ENCODE data around the gene GTPBP6.
"Not testable (repeated sequence)": the region's sequence is repeated elsewhere in the genome, so short reads cannot be mapped to it uniquely, and the experiment has no call there.

The GTPBP6 gene

DNA sequence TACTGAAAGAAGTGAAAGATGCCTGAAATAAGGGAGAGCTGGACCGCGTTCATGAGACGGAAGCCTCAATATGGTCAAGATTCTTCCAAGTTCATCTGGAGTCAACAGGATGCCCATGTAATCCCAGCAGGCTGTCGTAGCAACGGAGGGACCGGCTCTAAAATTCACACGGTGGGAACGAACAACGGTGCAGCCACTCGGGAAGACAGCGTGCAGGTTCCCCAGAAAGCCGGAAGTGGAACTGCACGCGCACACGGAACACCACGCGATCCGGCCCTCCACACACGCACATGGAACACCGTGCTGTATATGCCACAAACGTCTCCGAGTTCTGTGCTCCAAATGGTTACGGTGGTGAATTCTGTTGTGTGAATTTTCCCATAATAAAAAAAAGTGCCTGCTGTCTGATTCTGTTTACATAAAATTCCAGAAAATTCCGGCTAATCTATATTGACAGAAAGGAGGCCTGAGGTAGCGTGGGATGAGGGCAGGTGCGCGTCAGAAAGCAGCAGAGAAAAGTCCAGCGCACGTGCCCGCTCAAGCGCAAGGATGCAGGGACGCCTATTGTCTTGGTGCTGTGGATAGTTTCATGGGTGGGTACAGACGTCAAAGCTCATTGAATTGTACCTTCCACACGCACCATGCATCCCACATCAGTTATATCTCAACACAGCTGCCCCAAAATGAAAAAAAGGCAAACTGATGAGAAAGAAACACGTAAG is 36.9 kb upstream of the GTPBP6 start:
- Mint-ChIP-seq H3K27ac (no peak overlapping the region), H3K4me1 (peaks cover 4% of the 10 kb centered on the region), H3K9me3 (peaks cover 3% of the 10 kb centered on the region), H3K4me3 (no peak overlapping the region), H3K27me3 (no peaks in the 10 kb centered on the region), H3K36me3 (peaks cover 65% of the 10 kb centered on the region)
- no peak for ATAC-seq

DNA sequence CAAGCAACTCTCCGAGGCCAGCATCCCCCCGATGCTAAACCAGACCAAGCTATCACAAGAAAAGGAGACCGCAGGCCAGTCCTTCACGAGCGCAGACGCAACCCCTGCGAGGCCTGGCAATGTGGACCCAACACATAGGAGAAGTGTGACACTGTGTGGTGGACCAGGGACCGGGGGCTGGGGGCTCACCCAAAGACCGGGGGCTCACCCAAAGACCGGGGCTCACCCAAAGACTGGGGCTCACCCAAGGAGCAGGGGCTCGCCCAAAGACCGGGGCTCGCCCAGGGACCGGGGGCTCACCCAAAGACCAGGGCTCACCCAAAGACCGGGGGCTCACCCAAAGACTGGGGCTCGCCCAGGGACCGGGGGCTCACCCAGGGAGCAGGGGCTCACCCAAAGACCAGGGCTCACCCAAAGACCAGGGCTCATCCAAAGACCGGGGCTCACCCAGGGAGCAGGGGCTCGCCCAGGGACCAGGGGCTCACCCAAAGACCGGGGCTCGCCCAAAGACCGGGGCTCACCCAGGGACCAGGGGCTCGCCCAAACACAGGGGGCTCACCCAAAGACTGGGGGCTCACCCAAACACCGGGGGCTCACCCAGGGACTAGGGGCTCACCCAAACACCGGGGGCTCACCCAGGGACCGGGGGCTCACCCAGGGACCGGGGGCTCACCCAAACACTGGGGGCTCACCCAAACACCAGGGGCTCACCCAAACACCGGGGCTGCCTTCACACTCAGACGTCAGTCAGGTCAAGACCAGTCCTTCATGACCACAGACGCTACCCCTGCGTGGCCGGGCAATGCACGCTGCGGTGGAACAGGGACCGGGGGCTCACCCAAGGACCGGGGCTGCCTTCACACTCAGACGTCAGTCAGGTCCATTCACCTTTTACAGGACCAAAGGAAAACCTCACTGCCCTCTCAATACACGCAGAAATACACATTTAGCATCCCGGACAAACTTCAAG is 35.3 kb upstream of the GTPBP6 start:
- peaks cover 59% of the 10 kb centered on the region for H3K36me3 Mint-ChIP-seq
- peak; percentile 32 for ATAC-seq
- no peak overlapping the region for H3K27ac Mint-ChIP-seq
- H3K9me3 Mint-ChIP-seq: no peaks in the 10 kb centered on the region
- peaks cover 4% of the 10 kb centered on the region for H3K4me1 Mint-ChIP-seq
- H3K27me3 Mint-ChIP-seq: no peaks in the 10 kb centered on the region
- no peak overlapping the region for H3K4me3 Mint-ChIP-seq

DNA sequence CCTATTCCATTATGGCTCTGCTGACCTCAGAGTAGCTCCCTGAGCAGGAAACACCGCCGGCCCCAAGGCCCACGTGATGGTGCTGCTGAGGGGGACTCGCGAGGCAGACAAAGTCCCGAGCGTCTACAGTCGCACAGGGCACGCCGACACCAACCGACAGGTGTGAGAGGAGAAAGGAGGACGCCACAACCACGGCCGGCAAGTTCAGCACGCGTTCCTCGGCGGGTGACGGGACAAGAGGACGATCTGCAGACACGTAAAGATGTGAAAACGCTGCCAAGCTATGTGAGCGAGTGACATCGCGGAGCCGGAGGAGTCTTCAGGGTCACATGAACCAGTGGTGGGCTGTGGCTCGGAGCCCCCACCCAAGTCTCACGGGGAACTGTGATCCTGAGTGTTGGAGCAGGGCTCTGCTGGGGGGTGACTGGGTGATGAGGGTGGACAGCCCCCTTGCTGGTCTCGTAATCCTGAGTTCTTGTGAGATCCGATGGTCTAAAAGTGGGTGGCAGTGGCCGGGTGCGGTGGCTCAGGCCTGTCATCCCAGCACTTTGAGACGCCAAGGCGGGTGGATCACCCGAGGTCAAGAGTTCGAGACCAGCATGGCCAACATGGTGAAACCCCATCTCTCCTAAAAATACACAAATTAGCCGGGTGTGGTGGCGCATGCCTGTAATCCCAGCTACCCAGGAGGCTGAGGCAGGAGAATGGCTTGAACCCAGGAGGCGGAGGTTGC is 34.2 kb upstream of the GTPBP6 start:
- H3K4me1 Mint-ChIP-seq: peaks cover 4% of the 10 kb centered on the region
- H3K9me3 Mint-ChIP-seq: no peaks in the 10 kb centered on the region
- no peaks in the 10 kb centered on the region for H3K27me3 Mint-ChIP-seq
- ATAC-seq: no peak
- H3K36me3 Mint-ChIP-seq: peaks cover 58% of the 10 kb centered on the region
- H3K27ac Mint-ChIP-seq: no peak overlapping the region
- no peak overlapping the region for H3K4me3 Mint-ChIP-seq

GRCh38 chrX:352181-352580 is 33.6 kb upstream of the GTPBP6 start:
- no peak overlapping the region for H3K27ac Mint-ChIP-seq

GRCh38 chrX:351736-352135 is 33.1 kb upstream of the GTPBP6 start:
- H3K4me3 Mint-ChIP-seq: no peak overlapping the region
- no peak for ATAC-seq
- H3K36me3 Mint-ChIP-seq: peaks cover 49% of the 10 kb centered on the region
- no peak overlapping the region for H3K27ac Mint-ChIP-seq
- no peaks in the 10 kb centered on the region for H3K9me3 Mint-ChIP-seq
- peaks cover 4% of the 10 kb centered on the region for H3K4me1 Mint-ChIP-seq
- H3K27me3 Mint-ChIP-seq: no peaks in the 10 kb centered on the region

More at GRCh38 chrX:352181-352580, 33.6 kb upstream of the GTPBP6 start:
- Mint-ChIP-seq H3K4me1 (peaks cover 4% of the 10 kb centered on the region), H3K36me3 (peaks cover 53% of the 10 kb centered on the region), H3K9me3 (no peaks in the 10 kb centered on the region), H3K4me3 (no peak overlapping the region), H3K27me3 (no peaks in the 10 kb centered on the region)
- ATAC-seq: no peak

GRCh38 chrX:351324-351641 is 32.7 kb upstream of the GTPBP6 start:
- H3K27ac Mint-ChIP-seq, ATAC-seq, H3K9me3 Mint-ChIP-seq, H3K27me3 Mint-ChIP-seq, H3K4me3 Mint-ChIP-seq, H3K4me1 Mint-ChIP-seq: not testable (repeated sequence)
- H3K36me3 Mint-ChIP-seq: peaks cover 44% of the 10 kb centered on the region

DNA sequence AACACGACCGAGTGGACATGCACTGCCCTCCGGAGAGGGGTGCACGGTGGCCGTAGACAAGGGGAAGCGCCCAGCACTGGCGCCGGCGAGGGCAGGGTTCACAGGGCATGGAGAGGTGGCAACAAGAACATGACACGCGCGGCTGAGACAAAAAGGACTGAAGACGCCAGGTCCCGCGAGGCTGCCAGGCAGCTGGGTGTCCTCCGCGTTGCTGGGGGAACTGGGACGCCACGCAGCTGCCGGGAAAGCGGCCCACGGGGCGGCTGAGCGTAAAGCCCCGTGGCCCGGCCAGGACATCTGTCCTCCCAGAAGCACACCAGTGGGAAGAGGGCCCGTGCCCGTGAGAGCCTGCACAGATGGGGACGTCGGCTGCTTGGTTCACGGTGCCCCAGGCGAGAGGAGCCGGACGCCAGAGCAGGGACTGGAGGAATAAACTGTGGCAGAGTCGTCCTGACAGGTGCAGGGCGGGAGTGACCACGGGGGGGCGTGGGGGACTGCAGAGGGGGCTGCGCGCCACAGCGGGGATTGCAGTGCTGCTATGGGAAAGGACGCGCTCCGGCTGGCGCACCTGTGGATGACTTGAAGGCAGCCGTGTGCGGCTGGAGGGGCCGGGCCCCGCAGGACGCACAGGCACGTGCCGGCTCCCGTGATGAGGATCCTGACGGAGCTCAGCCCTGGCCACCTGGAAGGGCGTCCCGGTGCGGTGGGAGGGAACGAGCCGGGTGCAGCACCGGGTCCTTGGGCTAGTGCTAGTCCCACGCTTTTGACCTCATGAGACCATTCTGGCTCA is 32.1 kb upstream of the GTPBP6 start:
- Mint-ChIP-seq H3K4me3 (no peak overlapping the region), H3K27me3 (no peaks in the 10 kb centered on the region), H3K4me1 (peaks cover 4% of the 10 kb centered on the region), H3K27ac (no peak overlapping the region), H3K9me3 (no peaks in the 10 kb centered on the region), H3K36me3 (peaks cover 40% of the 10 kb centered on the region)
- ATAC-seq: no peak

DNA sequence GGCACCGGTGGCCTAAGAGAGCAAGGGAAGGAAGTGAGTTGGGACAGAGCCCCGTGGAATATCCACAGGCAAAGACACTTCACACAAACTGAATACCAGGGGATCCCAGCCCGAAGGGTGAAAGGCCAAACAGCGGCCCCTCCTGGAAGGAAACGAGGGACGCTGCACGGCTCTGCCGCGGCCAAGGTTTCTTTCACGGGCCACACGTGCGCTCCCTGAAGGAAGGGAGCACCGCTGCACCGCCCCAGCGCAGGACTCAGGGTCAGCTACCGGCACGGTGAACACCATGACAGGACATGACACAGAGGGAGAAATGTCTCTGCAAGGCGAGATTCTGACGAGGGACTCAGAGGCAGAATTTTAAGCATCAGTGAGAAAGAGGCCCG is 31.5 kb upstream of the GTPBP6 start:
- peaks cover 37% of the 10 kb centered on the region for H3K36me3 Mint-ChIP-seq
- no peak overlapping the region for H3K4me3 Mint-ChIP-seq
- no peaks in the 10 kb centered on the region for H3K9me3 Mint-ChIP-seq
- ATAC-seq: no peak
- H3K4me1 Mint-ChIP-seq: peaks cover 4% of the 10 kb centered on the region
- H3K27ac Mint-ChIP-seq: no peak overlapping the region
- H3K27me3 Mint-ChIP-seq: no peaks in the 10 kb centered on the region

- Mint-ChIP-seq H3K27me3 (no peaks in the 10 kb centered on the region), H3K36me3 (peaks cover 40% of the 10 kb centered on the region), H3K9me3 (no peaks in the 10 kb centered on the region), H3K4me1 (peaks cover 4% of the 10 kb centered on the region), H3K27ac (no peak overlapping the region), H3K4me3 (no peak overlapping the region)
- no peak for ATAC-seq
These were observed 31.1 kb upstream of the GTPBP6 start for GRCh38 chrX:349702-350101.

GRCh38 chrX:349196-349595 is 30.6 kb upstream of the GTPBP6 start:
- Mint-ChIP-seq H3K27me3 (no peaks in the 10 kb centered on the region), H3K4me3 (no peak overlapping the region), H3K27ac (no peak overlapping the region), H3K9me3 (no peaks in the 10 kb centered on the region), H3K36me3 (peaks cover 43% of the 10 kb centered on the region), H3K4me1 (peaks cover 4% of the 10 kb centered on the region)
- ATAC-seq: no peak

DNA sequence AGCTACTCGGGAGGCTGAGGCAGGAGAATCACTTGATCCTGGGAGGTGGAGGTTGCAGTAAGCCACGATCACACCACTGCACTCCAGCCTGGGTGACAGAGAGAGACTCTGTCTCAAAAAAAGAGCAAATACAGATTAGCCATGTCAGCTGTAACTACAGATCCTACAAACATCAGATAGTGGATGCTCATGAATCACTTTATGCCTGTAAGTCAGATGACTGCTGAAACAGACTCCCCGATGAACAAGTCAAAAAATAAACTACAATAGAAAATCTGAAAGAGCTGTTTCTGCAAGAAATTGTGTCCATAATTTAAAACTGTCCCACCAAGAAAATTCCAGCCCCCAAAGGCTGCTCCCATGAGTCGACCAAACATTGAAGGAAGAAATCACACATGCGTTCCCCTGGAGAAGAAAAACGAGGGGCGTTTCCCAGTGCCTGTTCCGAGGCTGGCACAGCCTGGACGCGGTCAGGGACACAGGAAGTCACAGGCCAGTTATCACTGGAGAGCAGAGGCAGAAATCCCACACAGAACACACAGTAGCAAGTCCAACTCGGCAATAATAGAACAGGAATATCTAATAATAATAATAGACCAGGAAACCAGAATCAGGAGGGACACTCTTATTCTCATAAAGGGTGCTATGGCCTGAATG is 30.0 kb upstream of the GTPBP6 start:
- Mint-ChIP-seq H3K4me3 (no peak overlapping the region), H3K27ac (no peak overlapping the region), H3K4me1 (peaks cover 4% of the 10 kb centered on the region), H3K36me3 (peaks cover 43% of the 10 kb centered on the region), H3K9me3 (no peaks in the 10 kb centered on the region), H3K27me3 (no peaks in the 10 kb centered on the region)
- ATAC-seq: no peak

DNA sequence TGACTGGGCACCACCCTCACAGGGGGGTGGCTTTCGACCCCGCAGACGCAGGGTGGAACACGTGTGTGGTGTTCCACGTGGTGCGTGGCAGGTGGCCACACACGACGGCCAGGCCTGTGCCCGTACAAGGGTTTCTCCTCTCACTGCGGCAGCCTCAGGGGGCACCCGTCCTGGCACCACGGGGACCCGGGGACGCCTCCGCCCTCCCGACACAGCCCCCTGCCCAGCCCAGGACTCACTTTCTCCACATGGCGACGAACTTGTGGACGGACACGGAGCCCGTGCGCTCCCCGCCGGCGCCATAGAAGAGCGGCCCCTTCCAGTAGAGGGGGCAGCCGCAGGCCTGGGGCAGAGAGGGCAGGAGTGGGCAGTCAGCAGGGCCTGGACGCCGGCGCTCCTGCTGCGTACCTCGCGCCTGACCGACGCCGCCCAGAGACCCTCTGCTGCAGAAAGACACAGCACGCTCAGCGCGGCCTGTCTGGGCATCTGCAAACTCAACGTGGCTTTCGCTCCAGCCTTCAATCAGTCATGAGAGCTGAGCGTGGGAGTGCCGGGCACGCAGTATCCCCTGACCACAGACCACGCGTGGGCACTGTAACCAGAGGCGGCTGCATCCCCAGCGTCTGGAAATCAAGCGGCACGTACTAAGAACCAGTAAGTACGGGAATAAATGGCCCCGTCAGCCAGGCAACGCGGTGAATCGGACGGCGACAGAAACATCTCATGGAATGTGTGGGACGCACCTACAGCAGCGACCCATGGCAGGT is 28.9 kb upstream of the GTPBP6 start:
- Mint-ChIP-seq H3K4me3 (no peak overlapping the region), H3K4me1 (peaks cover 2% of the 10 kb centered on the region), H3K27ac (no peak overlapping the region), H3K27me3 (no peaks in the 10 kb centered on the region), H3K9me3 (no peaks in the 10 kb centered on the region), H3K36me3 (peaks cover 39% of the 10 kb centered on the region)
- ATAC-seq: no peak

DNA sequence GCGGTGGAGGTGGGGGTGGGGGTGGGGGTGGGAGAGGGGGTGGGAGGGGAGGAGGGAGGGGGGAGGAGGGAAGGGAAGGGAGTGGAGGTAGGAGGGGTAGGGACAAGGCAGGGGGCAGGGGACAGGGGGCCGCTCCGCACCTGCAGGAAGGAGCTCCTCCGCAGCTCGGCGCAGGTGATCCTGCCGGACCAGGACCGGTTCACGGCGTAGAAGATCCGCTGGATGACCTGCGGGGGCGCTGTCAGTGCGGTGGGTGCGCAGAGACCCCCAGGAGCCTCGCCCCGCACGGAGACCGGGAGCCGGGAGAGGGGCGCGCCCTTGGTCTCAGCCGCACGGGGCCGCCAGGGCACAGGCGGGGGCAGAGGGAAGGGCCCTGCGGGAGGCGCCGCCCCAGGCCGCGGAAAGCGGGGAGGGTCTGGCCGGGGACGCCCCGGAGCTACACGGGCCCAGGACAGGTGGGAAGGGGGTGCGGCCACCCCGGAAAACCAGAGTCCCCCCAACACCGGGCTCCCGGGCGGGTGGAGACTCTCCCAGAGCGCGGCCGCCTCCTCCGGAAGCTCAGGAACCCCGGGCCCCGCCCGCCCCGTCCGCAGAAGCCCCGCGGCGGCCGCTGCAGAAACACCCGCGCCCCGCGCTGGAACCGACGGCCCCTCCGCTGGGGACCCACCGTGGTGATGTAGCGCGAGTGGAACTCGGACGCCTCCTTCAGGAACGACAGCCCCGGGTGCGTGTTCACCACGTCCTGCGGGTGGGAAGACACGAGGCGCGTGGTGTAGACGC is 27.6 kb upstream of the GTPBP6 start:
- H3K9me3 Mint-ChIP-seq: peaks cover 3% of the 10 kb centered on the region
- H3K4me1 Mint-ChIP-seq: no peaks in the 10 kb centered on the region
- no peak overlapping the region for H3K27ac Mint-ChIP-seq
- H3K36me3 Mint-ChIP-seq: peaks cover 46% of the 10 kb centered on the region
- no peak overlapping the region for H3K4me3 Mint-ChIP-seq
- H3K27me3 Mint-ChIP-seq: no peaks in the 10 kb centered on the region
- peak; percentile 71 for ATAC-seq
